ENCODE data around the gene EVX1. TPM values are rescaled to one million over a fixed set of nuclear protein-coding genes. Genes with fewer than 3 reads are reported as not detected.

EVX1 gene
- total RNA-seq, 1 experiment from 2014 or later = not detected

DNA sequence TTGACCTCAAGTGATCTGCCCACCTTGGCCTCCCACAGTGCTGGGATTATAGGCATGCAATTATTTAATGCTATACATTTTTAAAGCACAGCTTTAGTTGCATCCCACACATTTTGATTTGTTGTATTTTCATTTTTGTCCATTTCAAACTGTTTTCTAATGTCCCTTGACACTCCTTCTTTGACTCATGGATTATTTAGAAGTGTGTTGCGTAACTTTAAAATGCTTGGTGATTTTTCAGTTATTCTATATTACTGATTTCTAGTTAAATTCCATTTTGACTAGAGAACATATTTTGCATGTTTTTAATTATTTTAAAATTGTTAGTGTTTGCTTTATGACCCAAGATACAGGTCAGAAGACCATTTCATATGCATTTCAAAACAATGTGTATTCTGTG is 28.8 kb downstream of the EVX1 start:
- H3K4me2 ChIP-seq (ENCODE audit: insufficient read depth, insufficient read length, low read length) = no peak overlapping the region
- H3K56ac ChIP-seq (ENCODE audit: insufficient read length, low read depth, low read length) = no peak overlapping the region
- Mint-ChIP-seq H3K27ac (no peak overlapping the region), H3K4me3 (no peak overlapping the region), H3K36me3 (ENCODE audit: insufficient read depth in 1 of 3, low read depth in 3 of 3) (peaks cover 1 to 9% (median 4%) of the 10 kb centered on the region in 3 experiments; a peak in 5 of 7 replicates), H3K27me3 (ENCODE audit: low read depth) (peaks cover 3% of the 10 kb centered on the region), H3K9me3 (peaks cover 17 to 18% of the 10 kb centered on the region in 2 experiments), H3K4me1 (peaks cover 3 to 4% of the 10 kb centered on the region in 2 experiments; a peak in 2 of 4 replicates)
- no peak overlapping the region for H2AFZ ChIP-seq (ENCODE audit: low read length)
- H2AK5ac ChIP-seq (ENCODE audit: insufficient read length, low read length) = no peak overlapping the region
- H2BK20ac ChIP-seq (ENCODE audit: low read depth, low read length, poor library complexity, severe bottlenecking) = no peak overlapping the region
- no peaks in the 10 kb centered on the region for H3K23me2 ChIP-seq (ENCODE audit: insufficient read length, low read depth, low read length, poor library complexity, severe bottlenecking)
- no peak overlapping the region for H2BK120ac ChIP-seq (ENCODE audit: low read depth, low read length, poor library complexity, severe bottlenecking)
- H3K14ac ChIP-seq (ENCODE audit: insufficient read depth, low read length) = no peak overlapping the region
- H2BK15ac ChIP-seq (ENCODE audit: low read depth, low read length) = no peak overlapping the region
- no peaks in the 10 kb centered on the region for H3K9me3 ChIP-seq (ENCODE audit: control insufficient read depth, low read depth, low read length)
- no peak overlapping the region for H3K4ac ChIP-seq (ENCODE audit: low read depth, low read length)
- H3K79me1 ChIP-seq (ENCODE audit: insufficient read depth, low read depth, low read length, poor library complexity, severe bottlenecking) = no peaks in the 10 kb centered on the region
- H4K8ac ChIP-seq (replicated peaks; ENCODE audit: insufficient read length, low read depth, low read length) = no peak overlapping the region
- no peak overlapping the region for H3T11ph ChIP-seq (ENCODE audit: low read length)
- no peak overlapping the region for H4K5ac ChIP-seq (ENCODE audit: insufficient read length, low read depth, low read length)
- no peaks in the 10 kb centered on the region for H4K20me1 ChIP-seq (ENCODE audit: control insufficient read depth, insufficient read depth, insufficient read length)
- no peak overlapping the region for H4K91ac ChIP-seq (ENCODE audit: insufficient read length, low read depth, low read length)
- H3K27me3 ChIP-seq (ENCODE audit: insufficient read depth, low read length) = no peaks in the 10 kb centered on the region
- H3K23ac ChIP-seq (ENCODE audit: insufficient read length, low read depth, low read length) = no peak overlapping the region
- H2BK12ac ChIP-seq (ENCODE audit: insufficient read length, low read depth, low read length) = no peak overlapping the region
- DNase-seq = no peak
- WGBS (ENCODE audit: extremely low coverage, insufficient read length, low lambda C conversion rate) = no CpG with 5 or more reads among the region's 1 CpG
- H3K27ac ChIP-seq (ENCODE audit: insufficient read length, low read depth, low read length) = no peak overlapping the region
- H3K79me2 ChIP-seq (ENCODE audit: insufficient read depth, low read length) = no peaks in the 10 kb centered on the region
- H3K9ac ChIP-seq (ENCODE audit: extremely low read depth, insufficient read length, low read length) = no peak overlapping the region
- H3K18ac ChIP-seq (ENCODE audit: insufficient read length, low read depth, low read length) = no peak overlapping the region
- no peaks in the 10 kb centered on the region for H3K4me1 ChIP-seq (ENCODE audit: insufficient read depth, low read length)
- TF ChIP-seq, protein P1, sequence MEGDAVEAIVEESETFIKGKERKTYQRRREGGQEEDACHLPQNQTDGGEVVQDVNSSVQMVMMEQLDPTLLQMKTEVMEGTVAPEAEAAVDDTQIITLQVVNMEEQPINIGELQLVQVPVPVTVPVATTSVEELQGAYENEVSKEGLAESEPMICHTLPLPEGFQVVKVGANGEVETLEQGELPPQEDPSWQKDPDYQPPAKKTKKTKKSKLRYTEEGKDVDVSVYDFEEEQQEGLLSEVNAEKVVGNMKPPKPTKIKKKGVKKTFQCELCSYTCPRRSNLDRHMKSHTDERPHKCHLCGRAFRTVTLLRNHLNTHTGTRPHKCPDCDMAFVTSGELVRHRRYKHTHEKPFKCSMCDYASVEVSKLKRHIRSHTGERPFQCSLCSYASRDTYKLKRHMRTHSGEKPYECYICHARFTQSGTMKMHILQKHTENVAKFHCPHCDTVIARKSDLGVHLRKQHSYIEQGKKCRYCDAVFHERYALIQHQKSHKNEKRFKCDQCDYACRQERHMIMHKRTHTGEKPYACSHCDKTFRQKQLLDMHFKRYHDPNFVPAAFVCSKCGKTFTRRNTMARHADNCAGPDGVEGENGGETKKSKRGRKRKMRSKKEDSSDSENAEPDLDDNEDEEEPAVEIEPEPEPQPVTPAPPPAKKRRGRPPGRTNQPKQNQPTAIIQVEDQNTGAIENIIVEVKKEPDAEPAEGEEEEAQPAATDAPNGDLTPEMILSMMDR (conservative IDR thresholded peaks at IDR 0.05) = no peak
- H2BK5ac ChIP-seq (ENCODE audit: insufficient read length, low read length) = no peak overlapping the region
